Panc1 (cell line): Measurements from ENCODE around the gene DOP1A.

Source experiments
- POLR2AphosphoS5 ChIP-seq: IDR thresholded peaks from 2 replicates; pipeline ENCODE4 v1.6.1; 2012; ENCODE audit warnings: mild to moderate bottlenecking, low read depth, low read length, moderate library complexity
- TF ChIP-seq, protein P1 (sequence below): fragments of 450-650 bp; IDR thresholded peaks from 2 replicates; pipeline ENCODE4 v1.5.1; 2017; ENCODE audit warnings: mild to moderate bottlenecking

- TF ChIP-seq POLR2AphosphoS5, result no peak
- TF ChIP-seq, protein P1, sequence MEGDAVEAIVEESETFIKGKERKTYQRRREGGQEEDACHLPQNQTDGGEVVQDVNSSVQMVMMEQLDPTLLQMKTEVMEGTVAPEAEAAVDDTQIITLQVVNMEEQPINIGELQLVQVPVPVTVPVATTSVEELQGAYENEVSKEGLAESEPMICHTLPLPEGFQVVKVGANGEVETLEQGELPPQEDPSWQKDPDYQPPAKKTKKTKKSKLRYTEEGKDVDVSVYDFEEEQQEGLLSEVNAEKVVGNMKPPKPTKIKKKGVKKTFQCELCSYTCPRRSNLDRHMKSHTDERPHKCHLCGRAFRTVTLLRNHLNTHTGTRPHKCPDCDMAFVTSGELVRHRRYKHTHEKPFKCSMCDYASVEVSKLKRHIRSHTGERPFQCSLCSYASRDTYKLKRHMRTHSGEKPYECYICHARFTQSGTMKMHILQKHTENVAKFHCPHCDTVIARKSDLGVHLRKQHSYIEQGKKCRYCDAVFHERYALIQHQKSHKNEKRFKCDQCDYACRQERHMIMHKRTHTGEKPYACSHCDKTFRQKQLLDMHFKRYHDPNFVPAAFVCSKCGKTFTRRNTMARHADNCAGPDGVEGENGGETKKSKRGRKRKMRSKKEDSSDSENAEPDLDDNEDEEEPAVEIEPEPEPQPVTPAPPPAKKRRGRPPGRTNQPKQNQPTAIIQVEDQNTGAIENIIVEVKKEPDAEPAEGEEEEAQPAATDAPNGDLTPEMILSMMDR, result no peak
Measured at GRCh38 chr6:83202031-83202430, 134.6 kb downstream of the DOP1A start.
